ENCODE results near the gene SMARCA1.

The SMARCA1 gene

DNA sequence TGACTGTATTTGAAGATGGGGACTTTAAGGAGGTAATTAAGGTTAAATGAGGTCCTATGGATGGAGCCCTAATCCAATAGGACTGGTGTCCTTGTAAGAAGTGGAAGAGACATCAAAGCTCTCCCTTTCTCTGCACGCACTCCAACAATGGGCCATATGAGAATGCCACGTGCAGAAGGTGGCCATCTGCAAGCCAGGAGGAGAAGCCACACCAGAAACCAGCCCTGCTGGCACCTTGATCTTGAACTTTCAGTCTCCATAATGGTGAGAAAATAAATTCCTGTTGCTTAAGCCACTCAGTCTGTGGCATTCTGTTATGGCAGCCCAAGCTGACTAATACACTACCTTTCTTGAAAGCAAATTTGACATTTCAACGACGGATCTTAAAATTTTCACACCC, 73.2 kb downstream of the SMARCA1 start:
- no peak overlapping the region for H3K4me2 ChIP-seq
- no peaks in the 10 kb centered on the region for H4K20me1 ChIP-seq (ENCODE audit: insufficient read depth)
- no peaks in the 10 kb centered on the region for H3K4me1 ChIP-seq (ENCODE audit: low read depth, poor library complexity, severe bottlenecking)
- no peak overlapping the region for H3K9ac ChIP-seq
- TF ChIP-seq, protein P1, sequence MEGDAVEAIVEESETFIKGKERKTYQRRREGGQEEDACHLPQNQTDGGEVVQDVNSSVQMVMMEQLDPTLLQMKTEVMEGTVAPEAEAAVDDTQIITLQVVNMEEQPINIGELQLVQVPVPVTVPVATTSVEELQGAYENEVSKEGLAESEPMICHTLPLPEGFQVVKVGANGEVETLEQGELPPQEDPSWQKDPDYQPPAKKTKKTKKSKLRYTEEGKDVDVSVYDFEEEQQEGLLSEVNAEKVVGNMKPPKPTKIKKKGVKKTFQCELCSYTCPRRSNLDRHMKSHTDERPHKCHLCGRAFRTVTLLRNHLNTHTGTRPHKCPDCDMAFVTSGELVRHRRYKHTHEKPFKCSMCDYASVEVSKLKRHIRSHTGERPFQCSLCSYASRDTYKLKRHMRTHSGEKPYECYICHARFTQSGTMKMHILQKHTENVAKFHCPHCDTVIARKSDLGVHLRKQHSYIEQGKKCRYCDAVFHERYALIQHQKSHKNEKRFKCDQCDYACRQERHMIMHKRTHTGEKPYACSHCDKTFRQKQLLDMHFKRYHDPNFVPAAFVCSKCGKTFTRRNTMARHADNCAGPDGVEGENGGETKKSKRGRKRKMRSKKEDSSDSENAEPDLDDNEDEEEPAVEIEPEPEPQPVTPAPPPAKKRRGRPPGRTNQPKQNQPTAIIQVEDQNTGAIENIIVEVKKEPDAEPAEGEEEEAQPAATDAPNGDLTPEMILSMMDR (conservative IDR thresholded peaks at IDR 0.05; ENCODE audit: low read depth, low read length), result no peak
- H3K4me3 ChIP-seq (IDR thresholded peaks at IDR 0.05; ENCODE audit: insufficient read depth, low read depth, low read length), result no peak overlapping the region
- no peaks in the 10 kb centered on the region for H3K27me3 ChIP-seq (ENCODE audit: insufficient read depth, low read depth)
- no peak overlapping the region for H3K27ac ChIP-seq
- no peaks in the 10 kb centered on the region for H3K36me3 ChIP-seq (ENCODE audit: insufficient read depth)
- no peaks in the 10 kb centered on the region for H3K79me2 ChIP-seq (ENCODE audit: insufficient read depth, low read depth)
- no peak overlapping the region for H2AFZ ChIP-seq (ENCODE audit: low read depth)

DNA sequence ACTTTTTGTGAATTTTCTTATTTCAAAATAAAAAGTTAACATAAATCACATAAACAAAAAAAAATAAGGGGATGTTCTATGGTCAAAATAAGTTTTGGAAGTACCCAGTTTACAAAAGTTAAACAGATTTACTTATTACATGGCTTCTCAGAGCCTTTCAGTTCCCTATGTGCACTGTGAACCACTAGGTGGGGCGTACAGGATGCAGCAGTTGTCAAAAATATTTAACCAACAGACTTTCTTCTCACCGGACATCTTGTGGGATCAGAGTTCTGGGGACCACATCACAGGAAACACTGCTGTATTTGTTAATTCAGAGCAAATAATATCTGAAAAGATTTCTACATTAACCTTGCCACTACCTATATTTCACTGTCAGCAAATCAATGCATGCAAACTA, 74.1 kb downstream of the SMARCA1 start:
- Histone ChIP-seq H3K4me3 (IDR thresholded peaks at IDR 0.05; ENCODE audit: insufficient read depth, low read depth, low read length) (no peak overlapping the region), H3K9ac (no peak overlapping the region)

DNA sequence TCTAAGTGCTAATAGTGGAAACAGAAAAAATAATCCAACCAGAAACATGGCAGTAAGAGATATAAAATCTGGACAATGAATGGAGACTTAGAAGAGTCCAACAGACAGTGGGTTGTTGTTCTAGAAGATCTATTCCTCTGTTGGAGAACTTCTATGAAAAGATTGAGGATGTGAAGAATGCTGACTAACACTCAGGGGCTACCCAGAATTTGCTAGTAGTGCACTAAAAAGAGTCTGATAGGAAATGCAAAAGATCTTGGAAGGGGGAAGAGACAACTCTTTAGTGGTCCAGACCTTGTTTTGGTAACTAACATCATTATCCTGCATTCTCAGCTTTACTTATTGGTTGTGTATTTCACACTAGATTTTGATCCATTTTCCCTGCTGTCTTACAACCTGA, 77.9 kb downstream of the SMARCA1 start:
- TF ChIP-seq, protein P1 (conservative IDR thresholded peaks at IDR 0.05; ENCODE audit: low read depth, low read length), result no peak
- Histone ChIP-seq H3K27me3 (ENCODE audit: insufficient read depth, low read depth) (no peaks in the 10 kb centered on the region), H3K4me2 (no peak overlapping the region), H3K4me3 (IDR thresholded peaks at IDR 0.05; ENCODE audit: insufficient read depth, low read depth, low read length) (no peak overlapping the region), H3K27ac (no peak overlapping the region), H3K36me3 (ENCODE audit: insufficient read depth) (no peaks in the 10 kb centered on the region), H3K79me2 (ENCODE audit: insufficient read depth, low read depth) (no peaks in the 10 kb centered on the region), H4K20me1 (ENCODE audit: insufficient read depth) (no peaks in the 10 kb centered on the region), H3K4me1 (ENCODE audit: low read depth, poor library complexity, severe bottlenecking) (no peaks in the 10 kb centered on the region), H3K9ac (no peak overlapping the region), H2AFZ (ENCODE audit: low read depth) (no peak overlapping the region)

More for the DNA sequence above, 74.1 kb downstream of the SMARCA1 start:
- H3K27me3 ChIP-seq (ENCODE audit: insufficient read depth, low read depth), result no peaks in the 10 kb centered on the region
- H2AFZ ChIP-seq (ENCODE audit: low read depth), result no peak overlapping the region
- H3K79me2 ChIP-seq (ENCODE audit: insufficient read depth, low read depth), result no peaks in the 10 kb centered on the region
- no peaks in the 10 kb centered on the region for H4K20me1 ChIP-seq (ENCODE audit: insufficient read depth)
- H3K4me2 ChIP-seq, result no peak overlapping the region
- no peaks in the 10 kb centered on the region for H3K36me3 ChIP-seq (ENCODE audit: insufficient read depth)
- no peaks in the 10 kb centered on the region for H3K4me1 ChIP-seq (ENCODE audit: low read depth, poor library complexity, severe bottlenecking)
- no peak overlapping the region for H3K27ac ChIP-seq
- TF ChIP-seq, protein P1 (conservative IDR thresholded peaks at IDR 0.05; ENCODE audit: low read depth, low read length), result no peak

DNA sequence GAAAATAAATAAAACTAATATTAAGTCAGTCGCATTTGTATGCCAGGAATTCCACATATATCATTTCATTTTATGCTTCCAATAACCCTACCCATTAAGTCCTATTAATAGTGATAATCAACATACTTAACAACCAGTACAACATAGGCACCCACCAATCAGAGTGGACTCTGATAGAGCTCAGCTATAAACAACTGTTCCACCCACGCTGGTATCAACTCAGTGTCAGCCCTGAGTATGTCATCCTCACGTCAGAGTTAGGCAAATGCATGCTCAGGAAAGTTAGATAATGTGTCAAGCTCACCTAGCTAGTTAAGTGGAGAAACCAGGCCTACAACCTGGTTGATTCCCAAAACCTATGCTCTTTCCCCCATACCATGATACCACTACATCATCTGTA, 89.3 kb downstream of the SMARCA1 start:
- no peak overlapping the region for H3K9ac ChIP-seq
- H4K20me1 ChIP-seq (ENCODE audit: insufficient read depth), result no peaks in the 10 kb centered on the region
- no peak overlapping the region for H3K4me3 ChIP-seq (IDR thresholded peaks at IDR 0.05; ENCODE audit: insufficient read depth, low read depth, low read length)
- H3K27ac ChIP-seq, result no peak overlapping the region
- no peaks in the 10 kb centered on the region for H3K4me1 ChIP-seq (ENCODE audit: low read depth, poor library complexity, severe bottlenecking)
- TF ChIP-seq, protein P1 (conservative IDR thresholded peaks at IDR 0.05; ENCODE audit: low read depth, low read length), result no peak
- no peaks in the 10 kb centered on the region for H3K36me3 ChIP-seq (ENCODE audit: insufficient read depth)
- H3K4me2 ChIP-seq, result no peak overlapping the region
- no peaks in the 10 kb centered on the region for H3K27me3 ChIP-seq (ENCODE audit: insufficient read depth, low read depth)
- no peak overlapping the region for H2AFZ ChIP-seq (ENCODE audit: low read depth)
- H3K79me2 ChIP-seq (ENCODE audit: insufficient read depth, low read depth), result no peaks in the 10 kb centered on the region

Data from KMS-11 (cell line).